SH-SY5Y (cell line): ENCODE data around the gene ECE1.

ENCODE experiments used
- GATA2 ChIP-seq: IDR thresholded peaks from 2 replicates; pipeline ENCODE4 v1.6.1; 2011; ENCODE audit warnings: mild to moderate bottlenecking, low read depth, low read length
- GATA3 ChIP-seq: IDR thresholded peaks from 2 replicates; pipeline ENCODE4 v1.6.1; 2011; ENCODE audit warnings: low read depth, mild to moderate bottlenecking, low read length, moderate library complexity

ECE1 gene

GRCh38 chr1:21174230-21174629 lies 116.0 kb downstream of the ECE1 start:
- TF ChIP-seq GATA2 (no peak), GATA3 (no peak)

DNA sequence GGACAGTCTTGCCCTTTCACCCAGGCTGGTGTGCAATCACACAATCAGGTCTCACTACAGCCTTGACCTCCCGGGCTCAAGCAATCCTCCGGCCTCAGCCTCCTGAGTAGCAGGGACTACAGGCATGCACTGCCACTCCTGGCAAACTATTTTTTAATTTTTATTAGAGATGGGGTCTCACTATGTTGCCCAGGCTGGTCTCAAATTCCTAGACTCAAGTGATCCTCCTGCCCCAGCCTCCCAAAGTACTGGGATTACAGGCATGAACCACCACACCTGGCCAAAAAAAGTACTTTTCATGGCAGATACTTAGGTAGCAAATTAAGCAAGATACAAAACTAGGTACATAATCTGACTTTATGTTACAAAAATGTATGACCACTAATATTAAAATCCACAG lies 121.8 kb downstream of the ECE1 start:
- TF ChIP-seq GATA3: no peak
- no peak for TF ChIP-seq GATA2
